Measurements from ENCODE around the gene MAEA. TPM values are rescaled to one million over a fixed set of nuclear protein-coding genes. Genes with fewer than 3 reads are reported as not detected.

The MAEA gene
- total and polyA plus RNA-seq, 9 of the 15 experiments (the other 6 are each of a cell fraction or from before 2014, with no cell fraction given) = 2.1 to 86.5 (median 45.0) TPM

DNA sequence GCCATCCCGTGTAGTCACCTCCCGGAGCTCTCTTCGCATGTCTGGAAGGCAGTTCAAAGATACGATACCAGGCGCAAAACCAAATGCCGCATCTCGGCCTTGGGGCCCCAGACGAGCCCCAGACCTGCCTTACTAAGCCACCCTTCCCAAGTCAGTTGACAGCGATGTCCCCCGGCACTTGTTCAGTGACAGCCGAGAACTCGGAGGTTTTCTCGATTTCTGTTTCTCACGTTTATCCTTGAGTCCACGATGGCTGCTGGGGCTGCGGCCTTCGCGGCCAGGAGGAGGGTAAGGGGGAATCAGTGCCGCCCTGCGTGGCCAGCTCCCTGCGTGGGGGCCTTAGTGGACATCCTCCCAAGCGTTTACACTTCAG, 7.3 kb downstream of the MAEA start (continued):
- TF ChIP-seq TEAD1 (CRISPR knock-in tag; IDR thresholded peaks at IDR 0.05) = no peak

DNA sequence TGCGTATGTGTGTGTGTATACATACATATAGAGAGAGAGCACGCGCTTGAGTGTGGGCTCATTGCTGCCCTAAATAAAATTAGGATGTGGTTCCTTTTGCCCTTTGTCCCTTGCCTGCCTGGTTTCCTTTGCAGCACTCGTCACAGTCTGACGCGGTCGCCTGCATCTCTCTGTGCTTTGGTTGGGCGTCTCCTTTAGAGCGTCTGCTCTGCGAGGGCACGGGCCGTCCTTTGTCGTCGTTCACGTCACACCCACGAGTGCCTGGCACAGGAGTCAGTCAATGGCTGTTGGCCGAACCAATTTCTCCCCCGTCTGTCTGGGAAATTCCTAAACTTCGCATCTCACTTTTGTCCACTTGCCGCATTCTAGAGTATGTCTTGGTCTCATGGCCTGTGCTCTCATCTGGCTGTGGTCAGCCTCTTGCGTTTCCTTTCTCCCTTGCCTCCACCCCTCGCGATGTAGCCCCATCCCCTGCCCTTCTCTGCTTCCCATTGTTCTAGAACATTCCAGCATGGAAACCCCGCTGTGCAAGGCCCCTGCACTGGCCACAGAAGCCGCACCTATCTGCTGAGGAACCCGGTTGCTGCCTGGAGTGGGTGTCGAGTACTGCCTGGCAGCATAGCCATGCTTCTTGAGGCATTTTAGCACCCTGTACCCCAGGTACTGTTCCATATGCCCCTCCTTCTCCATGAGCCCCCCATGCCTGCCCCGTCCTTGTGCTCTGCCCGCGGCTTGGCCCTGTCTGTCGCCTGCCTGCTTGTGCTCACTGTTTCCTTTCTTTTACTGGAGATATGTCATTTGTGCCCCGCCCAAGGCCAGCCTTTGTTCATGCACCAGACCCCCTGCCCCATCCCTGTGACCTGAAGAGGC, 8.0 kb downstream of the MAEA start:
- Histone ChIP-seq H3K4me1 (replicated peaks in 1 of 2; ENCODE audit: control insufficient read depth in 2 of 2, insufficient read depth in 2 of 2, low read length in 2 of 2) (peaks cover 0 to 24% of the 10 kb centered on the region in 2 experiments; a peak in 4 of 5 replicates), H3K9ac (ENCODE audit: insufficient read depth in 1 of 2, low read depth in 2 of 2, low read length in 2 of 2) (no peak overlapping the region), H3K4me2 (ENCODE audit: insufficient read depth, low read length) (no peak overlapping the region), H2AFZ (ENCODE audit: low read depth, low read length) (no peak overlapping the region), H3K9me3 (replicated peaks; ENCODE audit: control insufficient read depth, insufficient read depth, low read depth, low read length) (no peaks in the 10 kb centered on the region), H3K79me2 (ENCODE audit: control insufficient read depth, insufficient read depth, low read length) (peaks cover 95% of the 10 kb centered on the region), H3K36me3 (ENCODE audit: control insufficient read depth, insufficient read depth, low read length) (peaks cover 76% of the 10 kb centered on the region; the same call in 2 of the 3 replicates), H4K20me1 (replicated peaks; ENCODE audit: control insufficient read depth, insufficient read depth, low read length) (peaks cover 12% of the 10 kb centered on the region), H3K27me3 (ENCODE audit: control insufficient read depth in 2 of 2, insufficient read depth in 2 of 2, low read length in 2 of 2) (no peaks in the 10 kb centered on the region), H3K4me3 (no peak overlapping the region), H3K9me1 (ENCODE audit: control insufficient read depth, insufficient read depth, low read length) (no peaks in the 10 kb centered on the region), H3K27ac (ENCODE audit: extremely low read depth, low read depth, low read length) (no peak overlapping the region)
- FAIRE-seq (no peak), ATAC-seq (no peak), DNase-seq (ENCODE audit: extremely low read depth in 1 of 4, low spot score in 3 of 4) (no peak)
- intact Hi-C loops (cut with micrococcal nuclease) (no loop called here), in situ Hi-C loops (cut with MboI) (no loop called here)
- POLR2A ChIA-PET = interaction anchor here (0.7 to 3.6 kb wide), 2 partner anchors 8 to 23 kb away, joined by 3 to 30 read pairs; partner anchors contain the start of gene MAEA
- TF ChIP-seq, protein P1, sequence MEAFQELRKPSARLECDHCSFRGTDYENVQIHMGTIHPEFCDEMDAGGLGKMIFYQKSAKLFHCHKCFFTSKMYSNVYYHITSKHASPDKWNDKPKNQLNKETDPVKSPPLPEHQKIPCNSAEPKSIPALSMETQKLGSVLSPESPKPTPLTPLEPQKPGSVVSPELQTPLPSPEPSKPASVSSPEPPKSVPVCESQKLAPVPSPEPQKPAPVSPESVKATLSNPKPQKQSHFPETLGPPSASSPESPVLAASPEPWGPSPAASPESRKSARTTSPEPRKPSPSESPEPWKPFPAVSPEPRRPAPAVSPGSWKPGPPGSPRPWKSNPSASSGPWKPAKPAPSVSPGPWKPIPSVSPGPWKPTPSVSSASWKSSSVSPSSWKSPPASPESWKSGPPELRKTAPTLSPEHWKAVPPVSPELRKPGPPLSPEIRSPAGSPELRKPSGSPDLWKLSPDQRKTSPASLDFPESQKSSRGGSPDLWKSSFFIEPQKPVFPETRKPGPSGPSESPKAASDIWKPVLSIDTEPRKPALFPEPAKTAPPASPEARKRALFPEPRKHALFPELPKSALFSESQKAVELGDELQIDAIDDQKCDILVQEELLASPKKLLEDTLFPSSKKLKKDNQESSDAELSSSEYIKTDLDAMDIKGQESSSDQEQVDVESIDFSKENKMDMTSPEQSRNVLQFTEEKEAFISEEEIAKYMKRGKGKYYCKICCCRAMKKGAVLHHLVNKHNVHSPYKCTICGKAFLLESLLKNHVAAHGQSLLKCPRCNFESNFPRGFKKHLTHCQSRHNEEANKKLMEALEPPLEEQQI (IDR thresholded peaks at IDR 0.05) = no peak
- TF ChIP-seq HDAC1 (IDR thresholded peaks at IDR 0.05) = no peak
- TF ChIP-seq, protein P2, sequence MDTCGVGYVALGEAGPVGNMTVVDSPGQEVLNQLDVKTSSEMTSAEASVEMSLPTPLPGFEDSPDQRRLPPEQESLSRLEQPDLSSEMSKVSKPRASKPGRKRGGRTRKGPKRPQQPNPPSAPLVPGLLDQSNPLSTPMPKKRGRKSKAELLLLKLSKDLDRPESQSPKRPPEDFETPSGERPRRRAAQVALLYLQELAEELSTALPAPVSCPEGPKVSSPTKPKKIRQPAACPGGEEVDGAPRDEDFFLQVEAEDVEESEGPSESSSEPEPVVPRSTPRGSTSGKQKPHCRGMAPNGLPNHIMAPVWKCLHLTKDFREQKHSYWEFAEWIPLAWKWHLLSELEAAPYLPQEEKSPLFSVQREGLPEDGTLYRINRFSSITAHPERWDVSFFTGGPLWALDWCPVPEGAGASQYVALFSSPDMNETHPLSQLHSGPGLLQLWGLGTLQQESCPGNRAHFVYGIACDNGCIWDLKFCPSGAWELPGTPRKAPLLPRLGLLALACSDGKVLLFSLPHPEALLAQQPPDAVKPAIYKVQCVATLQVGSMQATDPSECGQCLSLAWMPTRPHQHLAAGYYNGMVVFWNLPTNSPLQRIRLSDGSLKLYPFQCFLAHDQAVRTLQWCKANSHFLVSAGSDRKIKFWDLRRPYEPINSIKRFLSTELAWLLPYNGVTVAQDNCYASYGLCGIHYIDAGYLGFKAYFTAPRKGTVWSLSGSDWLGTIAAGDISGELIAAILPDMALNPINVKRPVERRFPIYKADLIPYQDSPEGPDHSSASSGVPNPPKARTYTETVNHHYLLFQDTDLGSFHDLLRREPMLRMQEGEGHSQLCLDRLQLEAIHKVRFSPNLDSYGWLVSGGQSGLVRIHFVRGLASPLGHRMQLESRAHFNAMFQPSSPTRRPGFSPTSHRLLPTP (IDR thresholded peaks at IDR 0.05; ENCODE audit: borderline replicate concordance, extremely low read depth, insufficient read length) = no peak
- TF ChIP-seq RBFOX2 (IDR thresholded peaks at IDR 0.05; ENCODE audit: low read depth, low read length) = 0 out of 2 replicates have a peak, but pooled peaks have one; percentile 19
- no peak for TF ChIP-seq ZNF239 (CRISPR knock-in tag; IDR thresholded peaks at IDR 0.05)
- TF ChIP-seq TAF15 (IDR thresholded peaks at IDR 0.05; ENCODE audit: low read depth, low read length) = no peak
- CTCF ChIA-PET (ENCODE audit: low intra/inter-chr PET ratio) = no interaction called here
- WGBS (ENCODE audit: insufficient coverage, low coverage, missing lambda C conversion rate) = 93% methylated on average over 23 of the region's 32 CpGs
- no TSS peak for BruUV-seq (replicated peaks)
